GM19035 (cell line): ENCODE data around the gene UPF2.
"Not testable (repeated sequence)": the region's sequence is repeated elsewhere in the genome, so short reads cannot be mapped to it uniquely, and the experiment has no call there.

Experiments
- ATAC-seq: cut with Tn5 transposase; IDR thresholded peaks from one replicate; pipeline ENCODE4 v1.9.1; 2021; ENCODE audit not compliant: unreplicated experiment

The UPF2 gene

GRCh38 chr10:12041766-12042408 lies 722 bp downstream of the UPF2 start:
- no peak for ATAC-seq

- ATAC-seq, result no peak
Observed at GRCh38 chr10:12036073-12036655, 6.4 kb downstream of the UPF2 start.

DNA sequence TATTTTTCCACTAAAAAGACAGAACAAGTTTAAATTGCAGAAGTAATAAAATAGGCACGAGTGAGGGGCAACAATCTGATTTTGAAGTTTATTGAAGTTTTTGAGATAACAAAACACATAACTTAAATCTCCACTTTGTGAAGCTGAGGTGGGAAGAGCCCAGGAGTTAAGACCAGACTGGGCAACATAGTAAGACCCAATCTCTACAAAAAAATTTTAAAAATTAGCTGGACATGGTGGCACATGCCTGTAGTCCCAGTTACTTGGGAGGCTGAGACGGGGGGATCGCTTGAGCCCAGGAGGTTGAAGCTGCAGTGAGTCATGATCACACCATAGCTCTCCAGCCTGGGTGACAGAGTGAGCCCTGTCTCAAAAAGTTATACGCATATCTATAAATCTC lies 11.2 kb downstream of the UPF2 start:
- ATAC-seq, result no peak

DNA sequence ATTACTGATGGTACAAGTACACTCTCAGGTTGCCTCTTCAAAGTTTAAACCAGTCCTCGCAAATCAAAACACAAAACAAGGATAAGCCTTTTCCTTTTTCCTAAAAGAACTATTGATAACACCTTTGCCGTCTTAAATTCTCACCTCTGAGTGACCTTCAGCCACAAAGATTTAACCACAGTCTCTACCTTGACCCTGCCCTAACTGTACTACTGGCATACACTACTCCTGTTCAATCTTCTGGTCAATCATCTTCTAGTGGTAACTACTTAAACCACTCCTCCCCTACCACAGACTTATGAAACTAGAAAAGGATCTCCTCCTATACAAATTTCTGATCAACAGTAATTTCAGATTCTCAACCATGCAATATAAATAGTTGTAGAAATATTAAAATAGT lies 15.1 kb downstream of the UPF2 start:
- peak; percentile 65 for ATAC-seq

DNA sequence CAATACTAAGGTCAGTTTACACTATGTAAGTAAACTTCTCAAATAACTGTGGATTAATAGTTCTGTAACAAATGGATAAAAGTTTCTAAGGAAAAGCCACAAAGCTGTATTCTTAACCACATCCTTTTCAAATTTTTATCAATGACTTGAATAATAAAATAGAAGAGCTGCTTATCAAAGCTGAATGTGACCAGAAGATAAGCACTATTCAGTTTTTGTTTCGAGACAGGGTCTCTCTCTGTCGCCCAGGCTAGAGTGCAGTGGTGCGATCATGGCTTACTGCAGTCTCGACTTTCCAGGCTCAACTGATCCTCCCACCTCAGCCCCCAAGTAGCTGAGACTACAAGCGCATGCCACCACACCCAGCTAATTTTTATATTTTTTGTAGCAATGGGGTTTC lies 17.0 kb downstream of the UPF2 start:
- ATAC-seq, result no peak

DNA sequence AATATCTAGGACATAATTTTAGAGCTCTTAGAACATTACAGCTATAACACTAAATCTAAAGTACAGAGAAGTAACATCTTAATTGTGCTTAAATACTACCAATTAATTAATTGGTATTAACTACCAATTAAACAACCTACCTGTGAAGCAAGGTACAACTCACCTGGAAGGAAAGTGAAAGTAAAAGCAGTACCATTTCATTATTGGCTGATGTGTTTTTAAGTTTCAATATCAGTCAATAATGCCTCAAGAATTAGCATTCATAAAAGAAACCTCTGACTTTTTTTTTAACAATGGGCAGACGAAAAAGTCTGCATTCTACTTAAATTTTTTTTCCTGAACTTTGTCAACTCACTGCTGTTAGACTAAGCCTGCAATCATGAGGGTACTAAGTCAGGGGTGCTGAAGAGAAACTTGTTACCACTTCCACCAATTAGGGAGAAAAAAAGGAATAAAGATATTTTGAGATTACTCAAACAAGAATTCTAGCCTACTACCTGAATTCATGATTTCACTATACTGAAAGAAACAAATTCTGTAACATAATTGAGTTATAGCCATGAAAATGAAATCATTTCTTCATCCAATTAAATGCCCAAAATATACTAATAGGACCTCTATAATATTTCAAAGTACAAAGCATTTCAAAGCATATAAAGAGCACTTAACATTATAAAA lies 19.9 kb downstream of the UPF2 start:
- no peak for ATAC-seq

GRCh38 chr10:12020574-12020973 lies 22.0 kb downstream of the UPF2 start:
- no peak for ATAC-seq

GRCh38 chr10:12019283-12019971 lies 23.2 kb downstream of the UPF2 start:
- ATAC-seq, result no peak

DNA sequence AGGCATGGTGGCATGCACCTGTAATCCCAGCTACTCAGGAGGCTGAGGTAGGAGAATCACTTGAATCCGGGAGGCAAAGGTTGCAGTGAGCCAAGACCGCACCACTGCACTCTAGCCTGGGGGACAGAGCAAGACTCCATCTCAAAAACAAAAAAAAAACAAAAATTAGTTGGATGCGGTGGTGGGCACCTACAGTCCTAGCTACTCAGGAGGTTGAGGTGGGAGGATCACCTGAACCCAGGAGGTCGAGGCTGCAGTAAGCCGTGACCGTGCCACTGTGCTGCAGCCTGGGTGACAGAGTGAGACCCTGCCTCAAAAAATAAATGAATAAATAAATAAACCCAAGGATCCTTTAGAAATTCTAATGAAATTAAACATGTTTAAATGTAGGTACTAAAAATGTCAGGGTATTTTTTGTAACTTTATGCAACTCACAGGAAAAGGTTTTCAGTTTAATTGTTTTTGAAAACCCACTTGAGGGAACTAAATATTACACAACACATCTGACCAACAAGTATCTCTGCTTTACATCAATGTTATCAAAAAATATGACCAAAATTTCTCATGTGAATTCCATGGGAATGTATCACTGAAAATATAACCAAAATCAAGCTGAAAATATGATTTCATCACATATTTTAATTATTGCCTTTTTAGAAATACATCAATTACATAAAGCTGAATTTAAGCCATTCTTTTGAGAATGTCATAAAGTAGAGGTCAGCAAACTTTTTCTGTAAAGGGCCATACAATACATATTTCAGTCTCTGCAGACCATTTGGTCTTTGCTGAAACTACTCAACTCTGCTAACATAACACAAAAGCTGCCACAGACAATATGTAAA lies 23.9 kb downstream of the UPF2 start:
- ATAC-seq, result no peak

DNA sequence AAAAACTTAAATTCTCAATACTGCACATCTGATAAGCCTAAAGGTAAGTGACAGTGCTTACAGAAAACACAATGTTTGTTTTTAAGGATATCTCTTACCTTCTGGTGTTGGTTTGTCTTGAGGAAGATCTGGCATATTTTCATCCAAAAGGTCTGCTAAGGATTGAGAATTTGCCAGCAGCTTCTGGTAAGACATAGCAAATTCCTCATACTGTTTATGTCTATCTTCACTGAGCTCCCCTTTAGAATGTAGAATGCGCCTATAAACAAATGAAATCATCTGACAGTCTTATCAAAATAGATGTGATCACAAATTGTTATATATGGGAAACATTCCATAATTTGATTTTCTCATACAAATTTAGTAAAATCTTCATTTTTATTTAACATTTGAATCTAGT lies 28.7 kb downstream of the UPF2 start:
- no peak for ATAC-seq

GRCh38 chr10:12013391-12013790 lies 29.2 kb downstream of the UPF2 start:
- ATAC-seq, result not testable (repeated sequence)

- no peak for ATAC-seq
Observed at GRCh38 chr10:12010353-12010752, 32.3 kb downstream of the UPF2 start.

DNA sequence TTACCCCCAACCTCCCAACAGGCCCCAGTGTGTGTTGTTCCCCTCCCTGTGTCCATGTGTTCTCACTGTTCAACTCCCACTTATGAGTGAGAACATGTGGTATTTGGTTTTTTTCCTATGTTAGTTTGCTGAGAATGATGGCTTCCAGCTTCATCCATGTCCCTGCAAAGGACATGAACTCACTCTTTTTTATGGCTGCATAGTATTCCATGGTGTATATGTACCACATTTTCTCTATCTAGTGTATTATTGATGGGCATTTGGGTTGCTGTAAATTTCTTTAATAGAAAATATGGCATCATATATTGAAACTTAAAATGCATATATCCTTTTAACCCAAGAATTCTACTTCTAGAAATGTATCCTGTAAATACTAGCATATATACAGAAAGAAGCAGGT lies 33.8 kb downstream of the UPF2 start:
- ATAC-seq, result not testable (repeated sequence)

DNA sequence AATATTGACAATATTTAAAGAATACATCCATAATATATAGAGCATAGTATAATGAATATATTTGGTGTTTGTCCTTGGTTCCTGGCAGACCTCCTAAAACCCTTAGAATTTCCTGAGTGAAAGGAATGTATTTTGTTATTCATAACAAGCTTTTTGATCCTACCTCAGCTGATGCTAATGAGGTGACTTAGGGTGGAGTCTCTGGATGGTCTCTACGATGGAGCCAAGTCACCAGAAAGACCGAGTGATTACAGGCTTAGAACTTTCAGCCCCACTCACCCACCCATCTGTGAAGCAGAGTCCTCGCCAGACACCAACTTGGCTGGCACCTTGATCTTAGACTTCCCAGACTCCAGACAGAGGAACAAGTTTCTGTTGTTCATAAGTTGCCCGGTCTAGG lies 35.9 kb downstream of the UPF2 start:
- no peak for ATAC-seq

DNA sequence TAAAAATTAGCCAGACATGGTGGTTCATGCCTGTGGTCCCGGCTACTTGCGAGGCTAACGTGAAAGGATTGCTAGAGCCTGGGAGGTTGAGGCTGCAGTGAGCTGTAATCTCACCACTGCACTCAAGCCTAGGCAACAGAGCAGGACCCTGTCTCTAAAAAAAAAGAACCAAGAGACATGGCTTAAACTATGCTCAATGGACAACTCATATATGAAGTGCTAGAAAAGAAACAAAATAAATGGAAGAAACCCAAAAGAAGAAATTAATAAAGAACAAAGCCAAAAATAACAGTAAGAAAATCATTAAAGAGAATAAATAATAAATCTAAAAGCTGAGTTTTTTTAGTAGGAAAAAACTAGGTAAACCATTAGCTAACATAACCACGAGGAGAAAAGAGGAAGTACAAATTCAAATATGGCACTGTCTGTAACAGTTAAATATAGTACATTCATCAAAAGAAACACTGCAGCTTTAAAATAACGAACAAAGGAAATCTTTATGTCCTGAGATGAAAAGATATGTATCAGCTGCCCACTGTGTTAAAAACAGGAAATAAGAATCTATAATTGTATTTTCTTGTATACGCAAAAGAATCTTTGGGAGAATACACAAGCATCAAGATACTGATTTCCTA lies 48.7 kb downstream of the UPF2 start:
- ATAC-seq, result peak; percentile 52

GRCh38 chr10:11988924-11989323 lies 53.7 kb downstream of the UPF2 start:
- no peak for ATAC-seq

GRCh38 chr10:11986593-11987216 lies 55.9 kb downstream of the UPF2 start:
- no peak for ATAC-seq

DNA sequence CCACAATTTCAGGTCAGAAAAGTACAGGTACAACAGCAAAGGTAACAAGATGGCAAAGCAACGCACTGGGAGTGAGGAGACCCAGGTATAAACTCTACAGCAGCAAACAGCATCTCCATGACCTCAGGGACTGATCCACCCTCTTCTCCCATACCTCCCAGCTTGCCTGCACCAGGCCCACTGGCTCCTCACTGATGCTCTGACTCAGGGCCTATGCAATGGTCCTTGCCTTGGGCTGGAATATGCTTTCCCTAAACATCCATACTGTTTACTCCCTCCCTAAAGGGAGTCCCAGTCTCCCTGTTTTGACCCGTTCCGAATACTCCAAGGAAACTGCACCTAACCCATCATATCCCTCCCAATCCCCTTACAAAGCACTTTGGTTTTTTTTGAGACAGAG lies 60.4 kb downstream of the UPF2 start:
- no peak for ATAC-seq

DNA sequence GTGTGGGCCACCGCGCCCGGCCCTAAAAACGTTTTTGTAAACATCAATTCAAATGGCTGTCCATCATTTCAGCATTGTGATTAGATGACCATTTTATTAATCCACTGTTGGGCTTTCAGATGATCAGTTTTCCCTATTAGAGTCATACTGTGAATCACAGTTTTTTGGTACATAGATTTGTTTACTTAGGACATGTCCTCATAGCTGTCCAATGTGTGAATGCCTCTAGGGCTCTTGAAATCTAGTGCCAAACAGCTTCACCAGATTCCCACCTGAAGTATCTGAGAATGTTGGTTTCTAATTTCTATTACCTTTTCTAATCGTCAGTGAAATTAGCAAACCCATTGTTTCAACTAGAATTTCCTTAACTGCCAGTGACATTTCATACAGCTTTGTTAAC lies 66.8 kb downstream of the UPF2 start:
- no peak for ATAC-seq

DNA sequence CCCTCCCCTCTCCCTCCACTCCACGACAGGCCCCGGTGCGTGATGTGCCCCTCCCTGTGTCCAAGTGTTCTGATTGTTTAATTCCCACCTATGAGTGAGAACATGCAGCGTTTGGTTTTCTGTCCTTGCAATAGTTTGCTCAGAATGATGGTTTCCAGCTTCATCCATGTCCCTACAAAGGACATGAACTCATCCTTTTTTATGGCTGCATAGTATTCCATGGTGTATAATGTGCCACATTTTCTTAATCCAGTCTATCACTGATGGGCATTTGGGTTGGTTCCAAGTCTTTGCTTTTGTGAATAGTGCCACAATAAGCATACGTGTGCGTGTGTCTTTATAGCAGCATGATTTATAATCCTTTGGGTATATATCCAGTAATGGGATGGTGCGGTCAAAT lies 70.1 kb downstream of the UPF2 start:
- not testable (repeated sequence) for ATAC-seq
